A549 (cell line): Measurements from ENCODE around the gene C1orf185.

Experiments
- BCL3 ChIP-seq: fragments of >200 bp; sonication (Bioruptor Twin); formaldehyde crosslinking; IDR thresholded peaks from 3 replicates; pipeline ENCODE4 v1.6.1; 2016
- CHD4 ChIP-seq: fragments of 200-600 bp; sonication (generic); IDR thresholded peaks from 2 replicates; pipeline ENCODE4 v1.6.1; 2016; ENCODE audit warnings: antibody characterized with exemption, mild to moderate bottlenecking, borderline replicate concordance
- CTCF ChIP-seq: fragments of >200 bp; sonication (Bioruptor Twin); formaldehyde crosslinking; IDR thresholded peaks from 3 replicates; pipeline ENCODE4 v1.5.1; 2016
- EHF ChIP-seq: fragments of 250-450 bp; sonication (Bioruptor Pico); IDR thresholded peaks from 2 replicates; pipeline ENCODE4 v1.5.0; 2020; ENCODE audit warnings: mild to moderate bottlenecking
- EP300 ChIP-seq, 2 experiments: fragments of >200 bp; sonication (Bioruptor Twin); formaldehyde crosslinking; IDR thresholded peaks; 2 replicates in 1 of 2; 3 replicates in 1 of 2; pipeline ENCODE4 v1.6.1; 2016 to 2017
- HOXA7 ChIP-seq: fragments of 250-450 bp; sonication (Bioruptor Pico); IDR thresholded peaks from 2 replicates; pipeline ENCODE4 v1.5.0; 2020; ENCODE audit warnings: mild to moderate bottlenecking, moderate library complexity
- MAX ChIP-seq: IDR thresholded peaks from 2 replicates; pipeline ENCODE4 v1.6.1; 2012
- MYC ChIP-seq: IDR thresholded peaks from 2 replicates; pipeline ENCODE4 v1.6.1; 2012; ENCODE audit warnings: mild to moderate bottlenecking, inconsistent platforms, low read length, improper control_type of control experiment, borderline replicate concordance
- POLR2A ChIP-seq: IDR thresholded peaks from 2 replicates; pipeline ENCODE4 v1.6.1; 2012; ENCODE audit warnings: mild to moderate bottlenecking, low read length
- RAD21 ChIP-seq, 2 experiments: fragments of >200 bp in 1 of 2; sonication (Bioruptor Twin) in 1 of 2; formaldehyde crosslinking in 1 of 2; IDR thresholded peaks in 1 of 2; conservative IDR thresholded peaks in 1 of 2; 2 replicates in 1 of 2; 3 replicates in 1 of 2; pipeline ENCODE4 v1.6.1; 2012 to 2018; ENCODE audit warnings: inconsistent platforms in 1 of 2

- TF ChIP-seq POLR2A (no peak), HOXA7 (CRISPR knock-in tag) (no peak), CHD4 (no peak), CTCF (no peak), RAD21 (conservative IDR thresholded peaks at IDR 0.05 in 1 of 2, IDR thresholded peaks at IDR 0.05 in 1 of 2) (no peak), EHF (CRISPR knock-in tag) (no peak), BCL3 (no peak), EP300 (IDR thresholded peaks at IDR 0.05) (no peak), MAX (no peak), MYC (no peak)
Observed at GRCh38 chr1:51071291-51072042, 30.6 kb upstream of the C1orf185 start.
